ENCODE measurements around the gene PODN. TPM values are rescaled to one million over a fixed set of nuclear protein-coding genes. Genes with fewer than 3 reads are reported as not detected.

PODN gene
- total RNA-seq, 1 experiment from 2014 or later, result 0.17 TPM

GRCh38 chr1:53104289-53104913 lies 42.4 kb downstream of the PODN start:
- no peak overlapping the region for H2AK5ac ChIP-seq (ENCODE audit: insufficient read length, low read length)
- TF ChIP-seq CTCF (conservative IDR thresholded peaks at IDR 0.05), result no peak
- no peak overlapping the region for H2BK12ac ChIP-seq (ENCODE audit: insufficient read length, low read depth, low read length)
- H2BK20ac ChIP-seq (ENCODE audit: low read depth, low read length, poor library complexity, severe bottlenecking), result no peak overlapping the region
- Mint-ChIP-seq H3K9me3 (no peaks in the 10 kb centered on the region), H3K4me1 (peaks cover 18 to 22% of the 10 kb centered on the region in 2 experiments), H3K4me3 (no peak overlapping the region), H3K36me3 (ENCODE audit: insufficient read depth in 1 of 3, low read depth in 3 of 3) (no peaks in the 10 kb centered on the region), H3K27me3 (ENCODE audit: low read depth) (peaks cover 2% of the 10 kb centered on the region), H3K27ac (0 out of 7 replicates have a peak overlapping the region, but pooled peaks of 1 of the 3 experiments have one; percentile 6)
- H4K20me1 ChIP-seq (ENCODE audit: control insufficient read depth, insufficient read depth, insufficient read length), result no peaks in the 10 kb centered on the region
- no peak overlapping the region for H4K5ac ChIP-seq (ENCODE audit: insufficient read length, low read depth, low read length)
- no peak overlapping the region for H2BK120ac ChIP-seq (ENCODE audit: low read depth, low read length, poor library complexity, severe bottlenecking)
- no peaks in the 10 kb centered on the region for H3K9me3 ChIP-seq (ENCODE audit: control insufficient read depth, low read depth, low read length)
- no peaks in the 10 kb centered on the region for H3K79me2 ChIP-seq (ENCODE audit: insufficient read depth, low read length)
- no peak overlapping the region for H3K18ac ChIP-seq (ENCODE audit: insufficient read length, low read depth, low read length)
- H3K79me1 ChIP-seq (ENCODE audit: insufficient read depth, low read depth, low read length, poor library complexity, severe bottlenecking), result no peaks in the 10 kb centered on the region
- no peak for DNase-seq
- H4K91ac ChIP-seq (ENCODE audit: insufficient read length, low read depth, low read length), result no peak overlapping the region
- no peaks in the 10 kb centered on the region for H3K4me1 ChIP-seq (ENCODE audit: insufficient read depth, low read length)
- no peaks in the 10 kb centered on the region for H3K27me3 ChIP-seq (ENCODE audit: insufficient read depth, low read length)
- WGBS (ENCODE audit: extremely low coverage, insufficient read length, low lambda C conversion rate), result no CpG with 5 or more reads among the region's 8 CpGs
- no peak overlapping the region for H2AFZ ChIP-seq (ENCODE audit: low read length)
- no peak overlapping the region for H3T11ph ChIP-seq (ENCODE audit: low read length)
- H3K9ac ChIP-seq (ENCODE audit: extremely low read depth, insufficient read length, low read length), result no peak overlapping the region
- H3K27ac ChIP-seq (ENCODE audit: insufficient read length, low read depth, low read length), result no peak overlapping the region
- H2BK5ac ChIP-seq (ENCODE audit: insufficient read length, low read length), result no peak overlapping the region
- no peak overlapping the region for H3K23ac ChIP-seq (ENCODE audit: insufficient read length, low read depth, low read length)
- H4K8ac ChIP-seq (replicated peaks; ENCODE audit: insufficient read length, low read depth, low read length), result no peak overlapping the region
- no peaks in the 10 kb centered on the region for H3K23me2 ChIP-seq (ENCODE audit: insufficient read length, low read depth, low read length, poor library complexity, severe bottlenecking)
- H3K14ac ChIP-seq (ENCODE audit: insufficient read depth, low read length), result no peak overlapping the region
- H2BK15ac ChIP-seq (ENCODE audit: low read depth, low read length), result no peak overlapping the region
- no peak overlapping the region for H3K4ac ChIP-seq (ENCODE audit: low read depth, low read length)
- no peak overlapping the region for H3K4me2 ChIP-seq (ENCODE audit: insufficient read depth, insufficient read length, low read length)
- H3K56ac ChIP-seq (ENCODE audit: insufficient read length, low read depth, low read length), result no peak overlapping the region

All from H9 (cell line).